Astrocyte of the spinal cord (primary cell): ENCODE data around the gene PCSK9.
A peak's percentile ranks its signal among the peaks of the same experiment; 100 is the strongest.

ENCODE experiments used
- DNase-seq: peaks from one replicate; pipeline ENCODE4 v3.0.0; 2011; ENCODE audit warnings: low read depth, low spot score
- H3K4me3 ChIP-seq: 2 replicates; pipeline ENCODE4 v1.5.1; 2011; ENCODE audit warnings: low read depth, mild to moderate bottlenecking, low read length, moderate library complexity
- in situ Hi-C: cut with HindIII; loops from 2 replicates; pipeline ENCODE4 v1.10.0; 2017; ENCODE audit warnings: low sequenced_read_pairs
- TF ChIP-seq, protein P1 (sequence below): IDR thresholded peaks from 2 replicates; pipeline ENCODE4 v1.5.1; 2012; ENCODE audit warnings: low read depth, mild to moderate bottlenecking, low read length, inconsistent platforms

The PCSK9 gene

DNA sequence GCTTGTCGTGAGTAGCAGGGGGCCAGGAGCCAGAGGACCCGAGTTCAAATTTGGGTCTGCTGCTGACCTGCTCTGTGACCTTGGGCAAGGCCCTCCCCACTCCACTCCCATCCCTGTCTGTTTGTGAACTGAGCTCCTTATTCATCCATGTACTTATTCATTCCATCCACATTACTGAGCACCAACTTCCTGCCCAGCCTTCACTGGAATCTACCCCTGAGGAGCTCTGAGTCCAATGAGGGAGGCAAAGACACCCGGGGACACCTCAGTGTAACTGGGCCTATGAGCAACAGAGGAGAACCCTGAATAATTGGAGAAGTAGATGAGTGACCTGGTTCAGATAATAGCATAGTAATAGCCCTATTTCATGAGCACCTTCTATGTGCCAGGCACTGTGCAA, 31.7 kb upstream of the PCSK9 start:
- TF ChIP-seq, protein P1, sequence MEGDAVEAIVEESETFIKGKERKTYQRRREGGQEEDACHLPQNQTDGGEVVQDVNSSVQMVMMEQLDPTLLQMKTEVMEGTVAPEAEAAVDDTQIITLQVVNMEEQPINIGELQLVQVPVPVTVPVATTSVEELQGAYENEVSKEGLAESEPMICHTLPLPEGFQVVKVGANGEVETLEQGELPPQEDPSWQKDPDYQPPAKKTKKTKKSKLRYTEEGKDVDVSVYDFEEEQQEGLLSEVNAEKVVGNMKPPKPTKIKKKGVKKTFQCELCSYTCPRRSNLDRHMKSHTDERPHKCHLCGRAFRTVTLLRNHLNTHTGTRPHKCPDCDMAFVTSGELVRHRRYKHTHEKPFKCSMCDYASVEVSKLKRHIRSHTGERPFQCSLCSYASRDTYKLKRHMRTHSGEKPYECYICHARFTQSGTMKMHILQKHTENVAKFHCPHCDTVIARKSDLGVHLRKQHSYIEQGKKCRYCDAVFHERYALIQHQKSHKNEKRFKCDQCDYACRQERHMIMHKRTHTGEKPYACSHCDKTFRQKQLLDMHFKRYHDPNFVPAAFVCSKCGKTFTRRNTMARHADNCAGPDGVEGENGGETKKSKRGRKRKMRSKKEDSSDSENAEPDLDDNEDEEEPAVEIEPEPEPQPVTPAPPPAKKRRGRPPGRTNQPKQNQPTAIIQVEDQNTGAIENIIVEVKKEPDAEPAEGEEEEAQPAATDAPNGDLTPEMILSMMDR: no peak
- peak; percentile 44 for DNase-seq
- in situ Hi-C loops: no loop called here
- no peak overlapping the region for H3K4me3 ChIP-seq

DNA sequence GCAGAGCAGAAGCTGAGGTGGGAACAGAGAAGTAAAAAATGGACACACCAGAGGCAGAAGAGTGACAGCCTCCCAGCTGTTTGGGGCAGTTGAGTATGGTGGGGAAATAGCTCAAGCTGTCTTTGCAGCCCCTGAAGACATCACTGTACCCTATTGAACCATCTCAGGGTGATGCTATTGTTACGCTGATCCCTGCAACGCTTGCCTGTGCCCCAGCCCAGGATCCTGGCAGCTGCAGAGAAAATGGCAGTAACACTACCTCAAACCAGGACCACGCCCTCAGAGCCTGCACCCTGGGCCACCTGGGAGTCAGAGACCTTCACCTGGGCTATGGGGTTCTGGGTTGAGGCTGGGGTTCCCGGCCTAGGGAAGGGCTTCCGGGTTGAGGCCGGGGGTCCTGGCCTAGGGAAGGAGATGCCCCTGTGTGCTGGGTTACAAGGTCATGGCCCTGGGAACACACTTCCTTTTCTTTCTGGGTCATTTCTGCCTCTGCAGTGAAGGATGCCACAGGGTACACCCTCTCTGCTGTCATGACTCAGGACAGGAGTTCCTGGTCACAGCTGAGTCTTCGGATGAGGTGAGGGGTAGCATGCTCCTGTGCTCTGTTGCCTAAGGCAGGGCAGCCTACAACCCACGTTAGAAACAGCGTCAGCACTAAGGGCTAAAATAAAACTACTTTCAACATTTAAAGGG, 29.0 kb upstream of the PCSK9 start:
- no peak for DNase-seq
- TF ChIP-seq, protein P1: no peak
- in situ Hi-C loops: no loop called here
- no peak overlapping the region for H3K4me3 ChIP-seq

DNA sequence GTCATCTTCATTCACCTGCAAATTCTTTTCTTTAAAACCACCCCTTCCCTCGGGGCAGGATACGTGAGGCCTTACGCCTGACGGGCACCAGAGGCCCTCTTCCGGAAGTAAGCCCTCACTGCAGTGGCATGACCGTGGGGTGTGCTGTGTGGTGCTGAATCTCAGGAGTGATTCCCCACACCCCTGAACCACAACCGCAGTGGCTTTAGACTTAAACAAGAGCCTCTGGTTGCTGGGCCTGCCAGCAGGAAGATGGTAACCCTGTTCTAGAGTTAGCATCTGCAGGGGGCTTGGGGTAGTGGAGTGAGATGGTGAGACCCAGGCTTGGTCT, 28.5 kb upstream of the PCSK9 start:
- no peak for DNase-seq
- TF ChIP-seq, protein P1: no peak
- H3K4me3 ChIP-seq: no peak overlapping the region
- in situ Hi-C loops: no loop called here

DNA sequence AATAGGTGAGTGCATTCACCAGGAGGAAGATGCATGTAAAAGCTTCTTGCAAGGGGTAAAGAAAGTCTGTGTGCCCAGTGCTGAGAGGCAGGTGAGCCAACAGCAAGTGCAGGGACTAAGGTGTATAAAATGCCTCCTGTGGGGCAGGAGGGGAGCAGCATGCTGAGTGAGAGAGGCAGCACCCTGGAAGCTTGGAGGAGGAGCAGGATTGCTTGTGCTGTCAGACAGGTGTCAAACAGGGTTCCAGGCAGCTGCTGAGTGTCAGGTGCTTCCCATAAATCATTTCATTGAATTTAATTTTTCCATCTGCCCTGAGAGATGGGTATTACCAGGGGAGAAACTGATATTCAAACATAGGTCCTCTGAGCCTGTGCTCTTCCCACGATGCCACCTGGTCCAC, 26.7 kb upstream of the PCSK9 start:
- H3K4me3 ChIP-seq: no peak overlapping the region
- TF ChIP-seq, protein P1: no peak
- in situ Hi-C loops: no loop called here
- DNase-seq: no peak

DNA sequence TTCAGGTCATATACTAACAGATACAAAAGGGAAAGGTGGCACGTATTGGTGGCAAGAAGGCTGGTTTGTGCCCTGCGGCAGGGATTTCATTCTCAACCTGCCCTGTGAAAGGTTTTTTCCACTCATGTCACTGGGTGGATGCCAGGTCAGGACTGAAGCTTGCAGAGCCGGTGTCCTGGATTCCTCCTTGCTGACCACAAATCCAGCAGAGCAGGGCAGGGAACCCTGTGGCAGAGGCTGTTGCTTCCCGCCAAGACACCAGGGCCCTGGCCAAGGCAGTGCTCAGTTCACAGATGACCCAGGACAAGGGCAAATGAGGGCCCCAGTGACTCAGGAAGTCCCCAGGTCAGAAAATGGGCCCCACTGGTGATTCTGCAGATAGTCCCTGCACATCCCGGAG, 24.2 kb upstream of the PCSK9 start:
- no peak for DNase-seq
- in situ Hi-C loops: no loop called here
- TF ChIP-seq, protein P1: no peak
- no peak overlapping the region for H3K4me3 ChIP-seq

DNA sequence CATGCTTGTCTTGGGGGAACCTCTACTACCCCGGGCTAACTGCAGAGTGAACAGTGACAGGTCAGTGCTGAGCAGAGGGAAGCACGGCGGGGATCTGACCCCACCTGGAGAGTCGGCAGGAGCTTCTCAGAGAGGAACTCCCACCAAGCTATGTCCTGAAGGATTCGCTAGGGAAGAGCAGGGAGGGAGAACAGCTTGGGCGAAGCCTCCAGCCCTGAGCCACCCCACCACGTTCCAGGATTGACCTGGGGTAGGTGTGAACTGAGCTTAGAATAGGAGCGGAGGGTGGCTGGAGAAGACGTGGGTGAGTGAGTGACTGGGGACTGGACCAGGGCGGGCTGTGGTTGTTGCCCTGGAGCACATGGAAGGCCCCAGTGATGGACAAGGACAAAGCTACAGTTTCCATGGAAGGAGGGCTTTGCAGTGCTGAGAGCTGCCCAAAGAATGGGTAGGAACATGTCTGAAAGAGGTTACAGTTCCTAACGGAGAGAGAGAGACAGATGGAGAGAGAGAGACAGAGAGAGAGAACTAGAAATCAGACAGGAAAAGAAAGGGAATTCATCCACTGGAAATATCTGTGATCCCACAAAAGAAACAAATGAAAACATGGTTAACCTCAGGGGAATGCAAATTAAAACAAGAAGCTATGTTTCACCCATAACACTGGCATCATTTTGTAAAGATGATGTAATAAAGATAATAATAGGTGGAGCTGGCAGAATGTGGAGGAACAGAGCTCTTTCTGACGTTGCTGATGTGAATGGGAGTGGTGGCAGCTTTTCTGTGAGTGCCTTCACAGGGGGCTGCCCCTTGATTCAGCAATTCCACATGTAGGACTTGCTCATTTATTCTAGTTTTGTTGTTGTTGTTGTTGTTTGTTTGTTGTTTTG, 23.4 kb upstream of the PCSK9 start:
- in situ Hi-C loops: no loop called here
- TF ChIP-seq, protein P1: no peak
- H3K4me3 ChIP-seq: no peak overlapping the region
- no peak for DNase-seq
